ENCODE data around the gene DFFB. TPM values are rescaled to one million over a fixed set of nuclear protein-coding genes. Genes with fewer than 3 reads are reported as not detected.

DFFB gene
- total RNA-seq, 1 experiment from 2014 or later = 4.8 TPM

- H3K4me1 Mint-ChIP-seq (ENCODE audit: insufficient read depth, unreplicated experiment) = no peaks in the 10 kb centered on the region
- no peak for DNase-seq (ENCODE audit: unreplicated experiment)
- ChIA-PET CTCF (no interaction called here), POLR2A (no interaction called here)
- intact Hi-C loops (cut with micrococcal nuclease) = no loop called here
- BruUV-seq (replicated peaks) = no TSS peak
- no peak for TF ChIP-seq CTCF (IDR thresholded peaks at IDR 0.05; ENCODE audit: unreplicated experiment)
- H3K27ac Mint-ChIP-seq (ENCODE audit: low read depth, unreplicated experiment) = no peak overlapping the region
- no peaks in the 10 kb centered on the region for H3K27me3 Mint-ChIP-seq (ENCODE audit: insufficient read depth, unreplicated experiment)
- H3K9me3 Mint-ChIP-seq (ENCODE audit: unreplicated experiment) = no peaks in the 10 kb centered on the region
- H3K36me3 Mint-ChIP-seq (ENCODE audit: insufficient read depth, unreplicated experiment) = peaks cover 37% of the 10 kb centered on the region
- no peak overlapping the region for H3K4me3 Mint-ChIP-seq (ENCODE audit: unreplicated experiment)
Observed at GRCh38 chr1:3817138-3817740, 40.0 kb upstream of the DFFB start.

GRCh38 chr1:3817821-3818597 lies 39.3 kb upstream of the DFFB start:
- intact Hi-C loops (cut with micrococcal nuclease) = no loop called here
- DNase-seq (ENCODE audit: unreplicated experiment) = no peak
- Mint-ChIP-seq H3K4me3 (ENCODE audit: unreplicated experiment) (no peak overlapping the region), H3K9me3 (ENCODE audit: unreplicated experiment) (no peaks in the 10 kb centered on the region), H3K27ac (ENCODE audit: low read depth, unreplicated experiment) (no peak overlapping the region), H3K36me3 (ENCODE audit: insufficient read depth, unreplicated experiment) (peaks cover 37% of the 10 kb centered on the region), H3K4me1 (ENCODE audit: insufficient read depth, unreplicated experiment) (no peaks in the 10 kb centered on the region), H3K27me3 (ENCODE audit: insufficient read depth, unreplicated experiment) (no peaks in the 10 kb centered on the region)
- BruUV-seq (replicated peaks) = no TSS peak
- ChIA-PET CTCF (no interaction called here), POLR2A (interaction anchor here (0.6 kb wide), 1 partner anchor 199 kb away, joined by 3 read pairs; no protein-coding TSS in a partner anchor)
- no peak for TF ChIP-seq CTCF (IDR thresholded peaks at IDR 0.05; ENCODE audit: unreplicated experiment)

GRCh38 chr1:3819771-3820200 lies 37.5 kb upstream of the DFFB start:
- Mint-ChIP-seq H3K9me3 (ENCODE audit: unreplicated experiment) (no peaks in the 10 kb centered on the region), H3K4me1 (ENCODE audit: insufficient read depth, unreplicated experiment) (no peaks in the 10 kb centered on the region), H3K36me3 (ENCODE audit: insufficient read depth, unreplicated experiment) (peaks cover 40% of the 10 kb centered on the region), H3K27me3 (ENCODE audit: insufficient read depth, unreplicated experiment) (no peaks in the 10 kb centered on the region), H3K27ac (ENCODE audit: low read depth, unreplicated experiment) (no peak overlapping the region), H3K4me3 (ENCODE audit: unreplicated experiment) (no peak overlapping the region)
- TF ChIP-seq CTCF (IDR thresholded peaks at IDR 0.05; ENCODE audit: unreplicated experiment) = no peak
- no TSS peak for BruUV-seq (replicated peaks)
- CTCF ChIA-PET = no interaction called here
- intact Hi-C loops (cut with micrococcal nuclease) = no loop called here
- POLR2A ChIA-PET = no interaction called here
- no peak for DNase-seq (ENCODE audit: unreplicated experiment)

- Mint-ChIP-seq H3K27me3 (ENCODE audit: insufficient read depth, unreplicated experiment) (no peaks in the 10 kb centered on the region), H3K4me3 (ENCODE audit: unreplicated experiment) (no peak overlapping the region), H3K4me1 (ENCODE audit: insufficient read depth, unreplicated experiment) (no peaks in the 10 kb centered on the region), H3K27ac (ENCODE audit: low read depth, unreplicated experiment) (no peak overlapping the region), H3K9me3 (ENCODE audit: unreplicated experiment) (no peaks in the 10 kb centered on the region), H3K36me3 (ENCODE audit: insufficient read depth, unreplicated experiment) (peaks cover 40% of the 10 kb centered on the region)
- intact Hi-C loops (cut with micrococcal nuclease) = no loop called here
- TF ChIP-seq CTCF (IDR thresholded peaks at IDR 0.05; ENCODE audit: unreplicated experiment) = no peak
- ChIA-PET POLR2A (no interaction called here), CTCF (no interaction called here)
- BruUV-seq (replicated peaks) = no TSS peak
- DNase-seq (ENCODE audit: unreplicated experiment) = no peak
Observed at GRCh38 chr1:3820316-3820715, 37.0 kb upstream of the DFFB start.

Measured in MCF 10A (cell line).